DOHH2 (cell line): ENCODE data around the gene GABRG2.

Source experiments
- H3F3A ChIP-seq: fragments of 200-600 bp; sonication (generic), shearing (Covaris generic); 2 replicates; pipeline ENCODE4 v1.6.0; 2016; ENCODE audit warnings: antibody characterized with exemption, mild to moderate bottlenecking; ENCODE audit not compliant: control insufficient read depth, insufficient read depth
- H3K27ac ChIP-seq: fragments of 200-600 bp; sonication (generic); 2 replicates; pipeline ENCODE4 v1.5.1; 2014; ENCODE audit warnings: low read depth, mild to moderate bottlenecking, low read length, moderate library complexity
- H3K27me3 ChIP-seq: fragments of 200-600 bp; sonication (generic); 2 replicates; pipeline ENCODE4 v1.6.1; 2014; ENCODE audit warnings: mild to moderate bottlenecking, low read length, mixed read lengths; ENCODE audit not compliant: control insufficient read depth
- H3K36me3 ChIP-seq: fragments of 200-600 bp; sonication (generic); 2 replicates; pipeline ENCODE4 v1.6.1; 2014; ENCODE audit warnings: mild to moderate bottlenecking, low read length, moderate library complexity, mixed read lengths; ENCODE audit not compliant: control insufficient read depth
- H3K4me1 ChIP-seq: fragments of 200-600 bp; sonication (generic); 2 replicates; pipeline ENCODE4 v1.6.1; 2014; ENCODE audit warnings: mild to moderate bottlenecking, low read length, mixed read lengths; ENCODE audit not compliant: control insufficient read depth
- H3K4me2 ChIP-seq: fragments of 200-600 bp; sonication (generic); 2 replicates; pipeline ENCODE4 v1.6.0; 2014; ENCODE audit warnings: mild to moderate bottlenecking, low read length, moderate library complexity
- H3K4me3 ChIP-seq: fragments of 200-600 bp; sonication (generic); 2 replicates; pipeline ENCODE4 v1.5.1; 2014; ENCODE audit warnings: mild to moderate bottlenecking, low read length, mixed read lengths
- H3K79me2 ChIP-seq: fragments of 200-600 bp; sonication (generic); 2 replicates; pipeline ENCODE4 v1.6.1; 2014; ENCODE audit warnings: mild to moderate bottlenecking, low read length, mixed read lengths; ENCODE audit not compliant: control insufficient read depth
- H3K9me2 ChIP-seq: fragments of 200-600 bp; sonication (generic); replicated peaks from 2 replicates; pipeline ENCODE4 v1.6.1; 2014; ENCODE audit warnings: mild to moderate bottlenecking, low read length, mixed read lengths; ENCODE audit not compliant: control insufficient read depth
- H3K9me3 ChIP-seq: fragments of 200-600 bp; sonication (generic); 2 replicates; pipeline ENCODE4 v1.6.1; 2014; ENCODE audit warnings: antibody characterized with exemption, low read length, mixed read lengths; ENCODE audit not compliant: control insufficient read depth, insufficient read depth
- H4K20me1 ChIP-seq: fragments of 200-600 bp; sonication (generic); 2 replicates; pipeline ENCODE4 v1.6.0; 2014; ENCODE audit warnings: low read depth, mild to moderate bottlenecking, antibody characterized with exemption, low read length, moderate library complexity; ENCODE audit not compliant: control insufficient read depth, insufficient read depth
- CTCF ChIP-seq: fragments of 200-600 bp; sonication (generic); IDR thresholded peaks from one replicate; pipeline ENCODE4 v1.5.1; 2014; ENCODE audit warnings: antibody characterized with exemption, mild to moderate bottlenecking, low read depth, low read length; ENCODE audit not compliant: poor library complexity, severe bottlenecking
- EZH2phosphoT487 ChIP-seq: fragments of 200-600 bp; sonication (generic); IDR thresholded peaks from 2 replicates; pipeline ENCODE4 v1.6.1; 2017; ENCODE audit warnings: borderline replicate concordance, mild to moderate bottlenecking, antibody characterized with exemption, low read length, moderate library complexity, mixed read lengths

GABRG2 gene

GRCh38 chr5:162202285-162202880 lies 134.8 kb downstream of the GABRG2 start:
- no peaks in the 10 kb centered on the region for H3K4me1 ChIP-seq
- no peaks in the 10 kb centered on the region for H3K79me2 ChIP-seq
- no peak overlapping the region for H3K27ac ChIP-seq
- no peaks in the 10 kb centered on the region for H4K20me1 ChIP-seq
- H3K36me3 ChIP-seq: no peaks in the 10 kb centered on the region
- H3K4me3 ChIP-seq: no peak overlapping the region
- H3K9me2 ChIP-seq: no peaks in the 10 kb centered on the region
- H3K27me3 ChIP-seq: no peaks in the 10 kb centered on the region
- no peaks in the 10 kb centered on the region for H3K9me3 ChIP-seq
- H3F3A ChIP-seq: no peaks in the 10 kb centered on the region
- TF ChIP-seq CTCF: no peak
- TF ChIP-seq EZH2phosphoT487: no peak
- no peak overlapping the region for H3K4me2 ChIP-seq
